ENCODE measurements around the gene YIF1A. TPM values are rescaled to one million over a fixed set of nuclear protein-coding genes. Genes with fewer than 3 reads are reported as not detected.

YIF1A gene
- total and polyA plus RNA-seq, 2 of the 4 experiments (the other 2 are of a cell fraction): 128 to 207 TPM

DNA sequence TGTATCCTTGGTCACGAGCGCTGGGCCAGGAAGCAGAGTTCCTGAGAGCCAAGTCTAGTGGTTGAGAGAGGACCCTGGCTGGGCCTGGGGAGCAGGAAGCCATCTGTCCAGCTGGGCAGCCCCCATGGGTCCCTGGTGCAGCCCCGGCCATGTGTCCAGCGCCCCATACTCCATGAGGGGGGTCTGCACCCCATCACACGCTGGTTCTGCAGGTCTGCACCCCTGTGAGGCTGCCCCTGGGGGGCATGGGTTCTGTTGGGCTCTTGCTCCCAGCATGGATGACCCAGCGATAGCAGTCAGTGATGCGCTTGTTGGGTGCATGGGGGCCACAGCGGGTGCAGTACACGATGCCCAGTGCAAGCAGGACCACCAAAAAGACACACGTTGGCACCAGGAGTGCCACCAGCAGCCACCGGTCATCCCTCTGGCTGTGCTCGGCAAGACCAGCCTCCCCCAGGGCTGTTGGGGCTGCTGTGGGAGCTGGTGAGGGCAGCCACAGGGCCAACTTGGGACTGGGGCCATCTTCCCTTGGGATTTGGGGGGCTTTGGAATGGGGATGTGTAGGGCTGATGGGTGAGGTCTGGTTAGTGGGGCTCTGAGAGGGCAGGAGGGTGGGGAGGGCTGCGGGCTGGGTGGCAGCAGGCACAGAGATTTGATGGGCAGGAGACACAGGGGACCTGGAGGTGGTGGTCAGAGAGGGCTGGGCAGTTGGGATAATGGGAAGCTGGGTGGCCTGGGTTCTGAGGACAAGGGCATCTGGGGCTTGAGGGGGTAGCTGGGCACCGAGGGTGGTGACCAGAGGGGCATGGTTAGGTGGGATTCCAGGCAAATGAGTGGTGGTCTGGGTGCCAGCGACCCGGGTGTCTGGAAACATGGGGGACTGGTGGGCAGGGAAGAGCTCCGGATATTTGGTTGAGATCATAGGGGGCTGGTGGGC, 25.9 kb upstream of the YIF1A start (continued):
- TF ChIP-seq CHD1 (IDR thresholded peaks at IDR 0.05; ENCODE audit: low read depth, low read length) (no peak), SMC3 (IDR thresholded peaks at IDR 0.05; ENCODE audit: low read depth, low read length) (no peak), RAD21 (IDR thresholded peaks at IDR 0.05; ENCODE audit: low read length) (no peak)

DNA sequence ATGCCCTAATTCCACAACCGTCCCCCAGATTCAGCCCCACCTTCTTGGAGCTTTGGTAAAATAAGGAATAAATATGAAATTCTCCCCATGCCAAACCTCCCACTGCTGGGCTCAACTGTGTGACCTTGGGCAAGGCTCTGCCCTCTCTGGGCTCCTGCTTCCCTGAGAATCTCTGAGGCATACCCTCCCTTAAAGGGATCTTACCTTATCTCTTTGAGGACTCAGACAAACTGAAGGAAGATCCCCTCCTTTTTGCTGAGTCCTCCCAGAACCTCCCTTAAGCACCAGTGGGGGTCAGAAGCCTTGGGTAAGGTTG, 25.2 kb upstream of the YIF1A start:
- no peaks in the 10 kb centered on the region for H3K9me3 ChIP-seq (ENCODE audit: control insufficient read depth, insufficient read depth, low read length)
- H3K4ac ChIP-seq (ENCODE audit: low read depth, low read length): peak overlapping the region; percentile 81
- H2BK120ac ChIP-seq (ENCODE audit: low read depth, low read length): peak overlapping the region; percentile 89; the same call in 1 of the 2 replicates
- WGBS, 2 experiments (ENCODE audit: extremely low coverage in 2 of 2, insufficient read length in 1 of 2): no CpG with 5 or more reads among the region's 1 CpG
- H4K5ac ChIP-seq (ENCODE audit: low read depth, low read length): peak overlapping the region; percentile 90
- no peaks in the 10 kb centered on the region for H3K27me3 ChIP-seq (ENCODE audit: control insufficient read depth, insufficient read depth, low read length)
- peak overlapping the region; percentile 90 for H3K23ac ChIP-seq (ENCODE audit: low read depth, low read length)
- H2BK15ac ChIP-seq (ENCODE audit: low read depth, low read length): peak overlapping the region; percentile 69; the same call in 1 of the 3 replicates
- in situ Hi-C loops (cut with MboI; ENCODE audit: low sequenced_read_pairs) (no loop called here), intact Hi-C loops (cut with micrococcal nuclease) (no loop called here), dilution Hi-C loops (cut with HindIII; ENCODE audit: low sequenced_read_pairs, unreplicated experiment) (no loop called here)
- H4K91ac ChIP-seq (ENCODE audit: insufficient read depth, low read depth, low read length): peak overlapping the region; percentile 77
- H3K4me3 ChIP-seq (ENCODE audit: insufficient read depth, low read depth, low read length): peak overlapping the region; percentile 72
- H3K9me1 ChIP-seq (ENCODE audit: insufficient read depth, low read length): peaks cover 10% of the 10 kb centered on the region
- H3K27ac ChIP-seq (ENCODE audit: insufficient read depth, low read length): peak overlapping the region; percentile 93
- H3K79me1 ChIP-seq (ENCODE audit: low read depth in 1 of 2, low read length in 2 of 2): peaks cover 0 to 41% of the 10 kb centered on the region in 2 experiments; a peak in 2 of 4 replicates
- H2BK5ac ChIP-seq (ENCODE audit: low read depth, low read length, poor library complexity, severe bottlenecking): peak overlapping the region; percentile 77
- ChIA-PET POLR2A (ENCODE audit: unreplicated experiment) (interaction anchor here (1.7 to 2.9 kb wide), 2 partner anchors 13 to 15 kb away, joined by 7 to 18 read pairs; no protein-coding TSS in a partner anchor), CTCF (no interaction called here)
- peak overlapping the region; percentile 94 for H3K14ac ChIP-seq (replicated peaks; ENCODE audit: low read depth, low read length)
- no peaks in the 10 kb centered on the region for H3K36me3 ChIP-seq (ENCODE audit: control insufficient read depth, insufficient read depth, low read length)
- BruUV-seq (replicated peaks): no TSS peak
- H2AFZ ChIP-seq (replicated peaks; ENCODE audit: low read length, poor library complexity): no peak overlapping the region
- peaks cover 32% of the 10 kb centered on the region for H3K4me1 ChIP-seq (ENCODE audit: control insufficient read depth, insufficient read depth, low read length)
- H4K8ac ChIP-seq (ENCODE audit: low read depth in 2 of 2, low read length in 2 of 2): peak overlapping the region; percentile 67 to 74; a peak in 3 of 4 replicates
- TF ChIP-seq FOS (IDR thresholded peaks at IDR 0.05; ENCODE audit: low read depth, low read length) (no peak), POLR2A (IDR thresholded peaks at IDR 0.05; ENCODE audit: low read depth, low read length) (peak; percentile 68; the same call in 1 of the 2 replicates)
- peak overlapping the region; percentile 32 for H2BK20ac ChIP-seq (ENCODE audit: low read depth, low read length)
- peak overlapping the region; percentile 93 for H2AK9ac ChIP-seq (replicated peaks; ENCODE audit: low read depth, low read length, poor library complexity)
- peaks cover 39% of the 10 kb centered on the region for H4K20me1 ChIP-seq (ENCODE audit: insufficient read depth, low read length)
- H3K18ac ChIP-seq (ENCODE audit: low read depth, low read length): peak overlapping the region; percentile 35
- peak overlapping the region; percentile 77 for H2AK5ac ChIP-seq (ENCODE audit: low read depth, low read length)
- DNase-seq: no peak
- H3K9ac ChIP-seq (ENCODE audit: low read depth, low read length): peak overlapping the region; percentile 95
- H3K4me2 ChIP-seq (ENCODE audit: low read depth, low read length): peak overlapping the region; percentile 85
- H3K56ac ChIP-seq (ENCODE audit: extremely low read depth, insufficient read depth, low read length): peak overlapping the region; percentile 67; the same call in 1 of the 2 replicates
- ATAC-seq (ENCODE audit: low read depth): no peak
